NCI-H526 (cell line): ENCODE measurements around the gene S100P.

Experiments used
- DNase-seq, 2 experiments: peaks; one replicate each; lab custom pipeline; 2025; lab: John Stamatoyannopoulos, UW

S100P gene

GRCh38 chr4:6673191-6673659 lies 20.5 kb upstream of the S100P start:
- peak; percentile 26 to 37 for DNase-seq

- DNase-seq, result peak; percentile 92 to 98
Observed at GRCh38 chr4:6673660-6674499, 19.8 kb upstream of the S100P start.

GRCh38 chr4:6674500-6675149 lies 19.1 kb upstream of the S100P start:
- DNase-seq, result peak; percentile 61 to 69

GRCh38 chr4:6676722-6677558 lies 16.7 kb upstream of the S100P start:
- DNase-seq, result no peak

- DNase-seq, result no peak
Observed at GRCh38 chr4:6680372-6681034, 13.2 kb upstream of the S100P start.

GRCh38 chr4:6681191-6681590 lies 12.5 kb upstream of the S100P start:
- no peak for DNase-seq

GRCh38 chr4:6682862-6683590 lies 10.7 kb upstream of the S100P start:
- no peak for DNase-seq

- no peak for DNase-seq
Observed at GRCh38 chr4:6684656-6685055, 9.0 kb upstream of the S100P start.

- DNase-seq, result no peak
Observed at GRCh38 chr4:6686104-6686787, 7.4 kb upstream of the S100P start.

GRCh38 chr4:6687947-6688878 lies 5.5 kb upstream of the S100P start:
- DNase-seq, result no peak

GRCh38 chr4:6688879-6689505 lies 4.7 kb upstream of the S100P start:
- no peak for DNase-seq

GRCh38 chr4:6689506-6689960 lies 4.1 kb upstream of the S100P start:
- no peak for DNase-seq

- DNase-seq, result no peak
Observed at GRCh38 chr4:6692379-6692778, 1.3 kb upstream of the S100P start.

GRCh38 chr4:6692806-6693205 lies 872 bp upstream of the S100P start:
- no peak for DNase-seq

- DNase-seq, result no peak
Observed at GRCh38 chr4:6694177-6694901, 661 bp downstream of the S100P start.

GRCh38 chr4:6695660-6696610 lies 2.3 kb downstream of the S100P start:
- peak in 1 of 2 experiments; percentile 49 for DNase-seq

GRCh38 chr4:6696611-6697010 lies 2.9 kb downstream of the S100P start:
- no peak for DNase-seq
